GM12878 (cell line): Measurements from ENCODE around the gene EIF2S3B. TPM values are rescaled to one million over a fixed set of nuclear protein-coding genes. Genes with fewer than 3 reads are reported as not detected.

Source experiments
- ATAC-seq: fragments of 200-7000 bp; cut with Tn5 transposase; 3 replicates; pipeline ENCODE4 v1.9.1; 2020; ENCODE audit warnings: mild to moderate bottlenecking, moderate library complexity
- BruUV-seq: library from RNA; stranded (reverse); fragments of 400-500 nt; replicated peaks from 2 replicates; lab custom pipeline; 2021; lab: Mats Ljungman, UMichigan
- CTCF ChIA-PET: fragments of 300-600 bp; sonication (Branson Sonifier 250); formaldehyde crosslinking; extraction: SDS; loops from one replicate; lab custom pipeline; 2021; ENCODE audit warnings: inconsistent platforms; lab: Yijun Ruan, JAX
- POLR2A ChIA-PET: fragments of 350-600 bp; formaldehyde crosslinking; extraction: SDS; loops from one replicate; lab custom pipeline; 2021; ENCODE audit warnings: inconsistent platforms; lab: Charles Lee
- RAD21 ChIA-PET: fragments of 300-600 bp; sonication (Branson Sonifier 250); formaldehyde crosslinking; loops from one replicate; lab custom pipeline; 2023; ENCODE audit warnings: antibody characterized with exemption; ENCODE audit not compliant: unreplicated experiment; lab: Charles Lee
- SMC1A ChIA-PET: fragments of 300-600 bp; sonication (Branson Sonifier 250); formaldehyde crosslinking; loops from one replicate; lab custom pipeline; 2023; ENCODE audit not compliant: unreplicated experiment, uncharacterized antibody; lab: Charles Lee
- DNase-seq: peaks from one replicate; pipeline ENCODE4 v3.0.0-alpha.2; 2011; ENCODE audit warnings: low read depth, low spot score
- FAIRE-seq: peaks from 3 replicates; lab custom pipeline; 2011; peaks lifted over from hg19 to GRCh38; lab: Jason Lieb, UNC
- H2AFZ ChIP-seq: 2 replicates; pipeline ENCODE4 v1.6.0; 2011; ENCODE audit warnings: low read depth, low read length, control low read depth; ENCODE audit not compliant: control insufficient read depth
- H3K27ac ChIP-seq: 2 replicates; pipeline ENCODE4 v1.5.1; 2011; ENCODE audit warnings: control low read depth; ENCODE audit not compliant: control insufficient read depth, insufficient read depth
- H3K27me3 ChIP-seq, 2 experiments: replicated peaks in 1 of 2; 2 replicates each; pipeline versions ENCODE4 v1.6.0 to v1.6.1; 2011; ENCODE audit warnings: low read length in 1 of 2; ENCODE audit not compliant: control insufficient read depth in 2 of 2, insufficient read depth in 2 of 2
- H3K36me3 ChIP-seq, 2 experiments: 2 replicates each; pipeline ENCODE4 v1.5.1; 2011; ENCODE audit warnings: low read length in 1 of 2; ENCODE audit not compliant: control insufficient read depth in 2 of 2, insufficient read depth in 2 of 2
- H3K4me1 ChIP-seq: 2 replicates; pipeline ENCODE4 v1.6.1; 2011; ENCODE audit warnings: mild to moderate bottlenecking, low read length, moderate library complexity, mixed read lengths; ENCODE audit not compliant: control insufficient read depth, insufficient read depth
- H3K4me2 ChIP-seq: 2 replicates; pipeline ENCODE4 v1.6.0; 2011; ENCODE audit warnings: control low read depth; ENCODE audit not compliant: control insufficient read depth, insufficient read depth
- H3K4me3 ChIP-seq: fragments of 200-600 bp; sonication (generic); 2 replicates; pipeline ENCODE4 v1.5.1; 2016
- H3K79me2 ChIP-seq: 2 replicates; pipeline ENCODE4 v1.6.0; 2011; ENCODE audit warnings: low read length; ENCODE audit not compliant: control insufficient read depth, insufficient read depth
- H3K9ac ChIP-seq: 2 replicates; pipeline ENCODE4 v1.8.0; 2011; ENCODE audit warnings: low read length, control low read depth, mixed read lengths; ENCODE audit not compliant: control insufficient read depth, insufficient read depth
- H3K9me3 ChIP-seq: replicated peaks from 3 replicates; pipeline ENCODE4 v1.5.1; 2011; ENCODE audit warnings: mild to moderate bottlenecking, low read length; ENCODE audit not compliant: control insufficient read depth, insufficient read depth
- H4K20me1 ChIP-seq: 2 replicates; pipeline ENCODE4 v1.6.0; 2011; ENCODE audit not compliant: control insufficient read depth, insufficient read depth
- EED ChIP-seq: sonication (generic); IDR thresholded peaks from 2 replicates; pipeline ENCODE4 v1.6.1; 2016; ENCODE audit warnings: antibody characterized with exemption, low read depth
- IKZF2 ChIP-seq, 2 experiments: fragments of 450-650 bp; IDR thresholded peaks; 2 replicates each; pipeline ENCODE4 v1.6.1; 2017; ENCODE audit warnings: mild to moderate bottlenecking in 2 of 2, moderate library complexity in 2 of 2
- MEF2B ChIP-seq: fragments of 450-650 bp; IDR thresholded peaks from 2 replicates; pipeline ENCODE4 v1.6.1; 2018; ENCODE audit warnings: mild to moderate bottlenecking, moderate library complexity; ENCODE audit not compliant: partially characterized antibody, poor library complexity, severe bottlenecking
- NBN ChIP-seq: fragments of 450-650 bp; IDR thresholded peaks from 2 replicates; pipeline ENCODE4 v1.6.1; 2016
- SMAD1 ChIP-seq: fragments of 450-650 bp; IDR thresholded peaks from 2 replicates; pipeline ENCODE4 v1.6.1; 2018; ENCODE audit warnings: mild to moderate bottlenecking, low read depth; ENCODE audit not compliant: partially characterized antibody
- SMAD5 ChIP-seq: IDR thresholded peaks from 2 replicates; pipeline ENCODE4 v1.6.1; 2016; ENCODE audit warnings: antibody characterized with exemption, low read depth
- SMC3 ChIP-seq: IDR thresholded peaks from 2 replicates; pipeline ENCODE4 v1.6.1; 2011; ENCODE audit warnings: low read length, improper control_type of control experiment, borderline replicate concordance
- SREBF1 ChIP-seq: IDR thresholded peaks from 2 replicates; pipeline ENCODE4 v1.6.1; 2012; ENCODE audit warnings: mild to moderate bottlenecking, low read length
- TARDBP ChIP-seq: IDR thresholded peaks from 2 replicates; pipeline ENCODE4 v1.6.1; 2016; ENCODE audit warnings: borderline replicate concordance
- TCF3 ChIP-seq: IDR thresholded peaks from 2 replicates; pipeline ENCODE4 v1.6.1; 2012; ENCODE audit warnings: low read depth, mild to moderate bottlenecking, low read length, borderline replicate concordance; ENCODE audit not compliant: insufficient read depth
- ZBED1 ChIP-seq: IDR thresholded peaks from 2 replicates; pipeline ENCODE4 v1.6.1; 2016; ENCODE audit warnings: borderline replicate concordance
- WGBS: methylation state at CpG from one replicate; pipeline ENCODE4 v1.1.6; 2016; ENCODE audit warnings: low lambda C conversion rate; ENCODE audit not compliant: insufficient replicate concordance, insufficient coverage; ENCODE audit errors: missing lambda C conversion rate; 5-methylcytosine and 5-hydroxymethylcytosine counted together
- in situ Hi-C: fragments of 300-500 bp; cut with MboI; formaldehyde crosslinking; loops from 9 replicates; pipeline ENCODE4 v1.14.3; 2018; ENCODE audit warnings: mixed read lengths
- intact Hi-C: fragments of 100-400 bp; cut with micrococcal nuclease; formaldehyde crosslinking; loops from one replicate; pipeline ENCODE4 v1.14.2; 2022; ENCODE audit not compliant: unreplicated experiment
- polyA plus RNA-seq, 11 experiments: library from polyadenylated mRNA; depleted of rRNA in 4 of 11; unstranded in 6 of 11; stranded (reverse) in 5 of 11; fragments of >200 nt; fragmentation: Nextera tagmentation in 4 of 11; fragmentation: Illumina TruSeq in 1 of 11; extraction: Ambion mirVana in 4 of 11; extraction: Trizol in 1 of 11; gene quantifications; 1 replicate in 1 of 11; 2 replicates in 10 of 11; pipeline versions ENCODE4 v1.2.1 to v1.2.3, GENCODE V29; 2011 to 2016; ENCODE audit warnings: inconsistent platforms in 2 of 11, missing spikeins in 2 of 11, low read depth in 1 of 11
- total RNA-seq, 4 experiments: library from RNA; depleted of rRNA in 3 of 4; stranded (reverse); fragments of >200 nt in 3 of 4; fragmentation: Illumina TruSeq in 1 of 4; extraction: Trizol in 1 of 4; gene quantifications; 2 replicates each; pipeline versions ENCODE4 v1.2.1 to v1.2.3, GENCODE V29; 2013 to 2021
- TF ChIP-seq, protein P1 (sequence below): fragments of 450-650 bp; IDR thresholded peaks from 2 replicates; pipeline ENCODE4 v1.6.1; 2018; ENCODE audit warnings: borderline replicate concordance, mild to moderate bottlenecking; ENCODE audit not compliant: partially characterized antibody
- TF ChIP-seq, protein P2 (sequence below): fragments of 150-350 bp; IDR thresholded peaks from 2 replicates; pipeline ENCODE4 v1.6.1; 2016; ENCODE audit warnings: low read depth, low read length
- TF ChIP-seq, protein P3 (sequence below): fragments of 450-650 bp; IDR thresholded peaks from 2 replicates; pipeline ENCODE4 v1.6.1; 2017; ENCODE audit warnings: low read depth, mild to moderate bottlenecking, moderate library complexity

The EIF2S3B gene
- total and polyA plus RNA-seq, 10 of the 15 experiments (the other 5 are each of a cell fraction or from before 2014, with no cell fraction given): 0.18 to 2.2 (median 1.4) TPM; not detected in 1

DNA sequence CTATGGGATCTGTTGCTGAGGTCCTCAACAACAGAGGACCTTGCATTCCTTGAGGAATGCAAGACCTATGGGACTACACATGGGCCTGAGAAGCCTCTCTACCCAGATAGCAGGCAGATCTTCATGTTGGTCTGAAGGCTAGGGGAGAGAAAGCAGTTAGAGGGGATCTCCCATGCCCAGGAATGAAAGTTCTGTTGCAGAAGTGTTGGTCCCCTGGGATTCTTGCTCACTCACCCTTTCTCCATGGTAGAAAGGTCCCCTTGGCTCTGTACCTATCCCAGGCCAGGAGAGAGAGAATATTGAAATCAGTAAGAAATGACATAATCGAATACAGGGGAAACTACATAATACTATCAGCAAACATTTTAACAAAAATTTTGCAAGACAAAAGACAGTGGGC, 36.0 kb upstream of the EIF2S3B start:
- no peak for FAIRE-seq
- H3K9ac ChIP-seq: no peak overlapping the region
- no peak overlapping the region for H3K27ac ChIP-seq
- intact Hi-C loops: no loop called here
- H4K20me1 ChIP-seq: no peaks in the 10 kb centered on the region
- H3K4me2 ChIP-seq: no peak overlapping the region
- H3K4me3 ChIP-seq: no peak overlapping the region
- no peaks in the 10 kb centered on the region for H3K4me1 ChIP-seq
- BruUV-seq: no TSS peak
- ChIA-PET SMC1A (no interaction called here), POLR2A (no interaction called here)
- TF ChIP-seq SMAD5 (no peak), SMAD1 (no peak), IKZF2 (IDR thresholded peaks at IDR 0.05) (peak in 1 of 2 experiments; percentile 19; a peak in 1 of 4 replicates), NBN (no peak), ZBED1 (no peak), EED (no peak), SREBF1 (no peak), MEF2B (peak; percentile 58), TARDBP (no peak), SMC3 (no peak), TCF3 (no peak)
- TF ChIP-seq, protein P1, sequence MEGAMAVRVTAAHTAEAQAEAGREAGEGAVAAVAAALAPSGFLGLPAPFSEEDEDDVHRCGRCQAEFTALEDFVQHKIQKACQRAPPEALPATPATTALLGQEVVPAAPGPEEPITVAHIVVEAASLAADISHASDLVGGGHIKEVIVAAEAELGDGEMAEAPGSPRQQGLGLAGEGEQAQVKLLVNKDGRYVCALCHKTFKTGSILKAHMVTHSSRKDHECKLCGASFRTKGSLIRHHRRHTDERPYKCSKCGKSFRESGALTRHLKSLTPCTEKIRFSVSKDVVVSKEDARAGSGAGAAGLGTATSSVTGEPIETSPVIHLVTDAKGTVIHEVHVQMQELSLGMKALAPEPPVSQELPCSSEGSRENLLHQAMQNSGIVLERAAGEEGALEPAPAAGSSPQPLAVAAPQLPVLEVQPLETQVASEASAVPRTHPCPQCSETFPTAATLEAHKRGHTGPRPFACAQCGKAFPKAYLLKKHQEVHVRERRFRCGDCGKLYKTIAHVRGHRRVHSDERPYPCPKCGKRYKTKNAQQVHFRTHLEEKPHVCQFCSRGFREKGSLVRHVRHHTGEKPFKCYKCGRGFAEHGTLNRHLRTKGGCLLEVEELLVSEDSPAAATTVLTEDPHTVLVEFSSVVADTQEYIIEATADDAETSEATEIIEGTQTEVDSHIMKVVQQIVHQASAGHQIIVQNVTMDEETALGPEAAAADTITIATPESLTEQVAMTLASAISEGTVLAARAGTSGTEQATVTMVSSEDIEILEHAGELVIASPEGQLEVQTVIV: no peak
- TF ChIP-seq, protein P2, sequence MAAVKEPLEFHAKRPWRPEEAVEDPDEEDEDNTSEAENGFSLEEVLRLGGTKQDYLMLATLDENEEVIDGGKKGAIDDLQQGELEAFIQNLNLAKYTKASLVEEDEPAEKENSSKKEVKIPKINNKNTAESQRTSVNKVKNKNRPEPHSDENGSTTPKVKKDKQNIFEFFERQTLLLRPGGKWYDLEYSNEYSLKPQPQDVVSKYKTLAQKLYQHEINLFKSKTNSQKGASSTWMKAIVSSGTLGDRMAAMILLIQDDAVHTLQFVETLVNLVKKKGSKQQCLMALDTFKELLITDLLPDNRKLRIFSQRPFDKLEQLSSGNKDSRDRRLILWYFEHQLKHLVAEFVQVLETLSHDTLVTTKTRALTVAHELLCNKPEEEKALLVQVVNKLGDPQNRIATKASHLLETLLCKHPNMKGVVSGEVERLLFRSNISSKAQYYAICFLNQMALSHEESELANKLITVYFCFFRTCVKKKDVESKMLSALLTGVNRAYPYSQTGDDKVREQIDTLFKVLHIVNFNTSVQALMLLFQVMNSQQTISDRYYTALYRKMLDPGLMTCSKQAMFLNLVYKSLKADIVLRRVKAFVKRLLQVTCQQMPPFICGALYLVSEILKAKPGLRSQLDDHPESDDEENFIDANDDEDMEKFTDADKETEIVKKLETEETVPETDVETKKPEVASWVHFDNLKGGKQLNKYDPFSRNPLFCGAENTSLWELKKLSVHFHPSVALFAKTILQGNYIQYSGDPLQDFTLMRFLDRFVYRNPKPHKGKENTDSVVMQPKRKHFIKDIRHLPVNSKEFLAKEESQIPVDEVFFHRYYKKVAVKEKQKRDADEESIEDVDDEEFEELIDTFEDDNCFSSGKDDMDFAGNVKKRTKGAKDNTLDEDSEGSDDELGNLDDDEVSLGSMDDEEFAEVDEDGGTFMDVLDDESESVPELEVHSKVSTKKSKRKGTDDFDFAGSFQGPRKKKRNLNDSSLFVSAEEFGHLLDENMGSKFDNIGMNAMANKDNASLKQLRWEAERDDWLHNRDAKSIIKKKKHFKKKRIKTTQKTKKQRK: no peak
- TF ChIP-seq, protein P3, sequence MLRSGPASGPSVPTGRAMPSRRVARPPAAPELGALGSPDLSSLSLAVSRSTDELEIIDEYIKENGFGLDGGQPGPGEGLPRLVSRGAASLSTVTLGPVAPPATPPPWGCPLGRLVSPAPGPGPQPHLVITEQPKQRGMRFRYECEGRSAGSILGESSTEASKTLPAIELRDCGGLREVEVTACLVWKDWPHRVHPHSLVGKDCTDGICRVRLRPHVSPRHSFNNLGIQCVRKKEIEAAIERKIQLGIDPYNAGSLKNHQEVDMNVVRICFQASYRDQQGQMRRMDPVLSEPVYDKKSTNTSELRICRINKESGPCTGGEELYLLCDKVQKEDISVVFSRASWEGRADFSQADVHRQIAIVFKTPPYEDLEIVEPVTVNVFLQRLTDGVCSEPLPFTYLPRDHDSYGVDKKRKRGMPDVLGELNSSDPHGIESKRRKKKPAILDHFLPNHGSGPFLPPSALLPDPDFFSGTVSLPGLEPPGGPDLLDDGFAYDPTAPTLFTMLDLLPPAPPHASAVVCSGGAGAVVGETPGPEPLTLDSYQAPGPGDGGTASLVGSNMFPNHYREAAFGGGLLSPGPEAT: no peak
- TF ChIP-seq, all 136 proteins: peak for 2
- Histone ChIP-seq H3K36me3 (no peaks in the 10 kb centered on the region), H3K79me2 (no peaks in the 10 kb centered on the region), H3K27me3 (no peaks in the 10 kb centered on the region), H3K9me3 (no peaks in the 10 kb centered on the region; the same call in 2 of the 3 replicates), H2AFZ (no peak overlapping the region)
- WGBS: 5% methylated on average over 1 of the region's 1 CpG
- DNase-seq: no peak
- ATAC-seq: peak; percentile 50
- ChIA-PET CTCF (no interaction called here), RAD21 (no interaction called here)
- in situ Hi-C loops: no loop called here
